ENCODE data around the gene ULK2.

The ULK2 gene

GRCh38 chr17:19726631-19727376, 140.9 kb downstream of the ULK2 start:
- no peak for DNase-seq (ENCODE audit: low spot score)

GRCh38 chr17:19725486-19725885, 142.2 kb downstream of the ULK2 start:
- DNase-seq (ENCODE audit: low spot score), result no peak

DNA sequence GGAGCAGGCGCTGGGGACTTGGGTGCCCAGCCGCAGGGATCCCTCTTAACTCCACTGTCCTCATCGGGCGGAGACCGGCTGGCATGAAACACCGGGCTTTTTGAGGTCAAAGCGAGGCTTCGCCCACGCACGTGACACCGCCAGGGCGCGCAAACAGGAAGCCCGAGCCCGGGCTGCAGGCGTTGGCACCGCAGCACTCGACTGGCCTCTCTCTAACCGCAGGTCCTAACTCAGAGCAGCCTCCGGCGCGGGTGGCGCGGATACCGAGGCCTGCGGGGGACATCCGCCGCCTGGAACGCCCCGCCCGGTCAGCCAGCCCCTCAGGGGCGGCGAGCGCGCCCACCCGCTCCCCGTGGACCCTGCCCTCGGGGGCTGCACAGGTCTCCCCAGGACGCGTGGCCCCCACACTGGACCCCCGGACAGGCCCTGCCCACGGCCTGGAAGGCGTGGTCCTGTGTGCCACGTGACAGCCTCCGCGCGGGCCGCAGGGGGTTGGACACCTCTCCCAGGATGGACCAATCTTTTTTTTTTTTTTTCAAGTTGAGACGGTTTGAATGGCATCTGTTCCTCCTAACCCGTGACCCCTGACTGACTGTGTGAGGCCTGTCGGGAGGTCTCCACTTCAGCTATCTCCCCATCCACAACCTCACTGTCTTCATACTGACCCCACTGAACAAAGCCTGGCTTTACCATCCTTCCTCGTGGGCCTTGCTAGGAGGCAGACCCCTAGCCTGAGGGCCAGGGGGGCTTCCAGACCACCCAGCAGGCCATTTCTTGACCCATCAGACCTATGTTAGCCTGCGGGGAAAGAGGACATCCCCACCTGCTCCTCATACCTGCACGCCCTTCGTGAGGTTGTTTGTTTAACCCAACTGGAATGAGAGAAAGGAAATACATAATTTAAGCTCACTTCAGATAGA, 143.0 kb downstream of the ULK2 start:
- DNase-seq (ENCODE audit: low spot score), result no peak

DNA sequence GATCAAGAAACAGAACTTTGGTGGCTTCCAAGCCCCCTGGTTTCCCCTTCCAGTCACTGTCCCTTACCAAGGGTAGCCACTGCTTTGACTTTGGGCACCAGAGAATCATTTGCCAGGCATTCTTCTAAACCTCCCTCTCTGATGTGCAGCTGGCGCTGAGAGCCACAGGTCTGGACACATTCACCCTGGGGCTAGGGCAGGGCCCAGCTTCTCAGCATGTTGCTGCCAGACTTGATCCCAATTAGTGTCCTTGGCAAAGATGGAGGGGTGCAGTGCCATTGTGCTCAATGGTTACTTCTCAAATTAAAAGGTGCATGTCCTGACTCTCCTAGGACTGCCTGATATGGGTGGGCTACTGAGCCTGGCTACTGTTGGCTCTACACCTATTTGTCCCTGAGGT, 143.8 kb downstream of the ULK2 start:
- no peak for DNase-seq (ENCODE audit: low spot score)

Measured in kidney tubule cell (primary cell).